ENCODE data around the gene TMEM43.

TMEM43 gene

DNA sequence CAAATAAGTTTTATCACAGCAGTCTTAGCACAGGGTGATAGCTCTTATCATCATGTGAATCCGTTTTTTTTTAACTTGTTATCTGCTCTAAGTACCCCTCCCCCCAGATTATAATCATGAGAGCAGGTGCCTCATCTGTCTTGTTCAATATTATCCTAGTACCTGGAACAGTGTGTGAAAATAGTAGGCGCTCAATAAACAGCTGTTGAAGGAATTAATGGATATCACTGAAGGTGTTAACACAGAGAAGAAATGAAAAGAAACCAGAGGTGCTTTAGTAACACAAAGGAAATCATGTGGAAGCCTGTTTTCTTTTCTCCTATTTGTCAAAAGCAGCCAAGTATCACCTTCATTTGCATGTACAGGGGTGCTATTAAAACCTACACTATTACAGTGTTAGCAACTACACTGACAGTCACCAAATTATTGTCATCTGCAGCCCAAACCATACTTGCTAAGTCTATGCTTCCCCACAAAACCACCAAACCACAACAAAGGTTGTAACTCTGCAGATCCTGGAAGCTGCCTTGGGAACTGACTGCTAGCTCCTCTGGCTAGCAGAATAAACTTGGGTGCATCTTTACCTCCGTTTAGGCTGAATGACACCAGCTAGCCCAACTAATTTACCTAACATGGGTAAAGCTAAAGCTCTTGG lies 50.7 kb downstream of the TMEM43 start:
- DNase-seq (ENCODE audit: low read depth in 2 of 2, low spot score in 1 of 2): peak in 1 of 2 donors; percentile 22

DNA sequence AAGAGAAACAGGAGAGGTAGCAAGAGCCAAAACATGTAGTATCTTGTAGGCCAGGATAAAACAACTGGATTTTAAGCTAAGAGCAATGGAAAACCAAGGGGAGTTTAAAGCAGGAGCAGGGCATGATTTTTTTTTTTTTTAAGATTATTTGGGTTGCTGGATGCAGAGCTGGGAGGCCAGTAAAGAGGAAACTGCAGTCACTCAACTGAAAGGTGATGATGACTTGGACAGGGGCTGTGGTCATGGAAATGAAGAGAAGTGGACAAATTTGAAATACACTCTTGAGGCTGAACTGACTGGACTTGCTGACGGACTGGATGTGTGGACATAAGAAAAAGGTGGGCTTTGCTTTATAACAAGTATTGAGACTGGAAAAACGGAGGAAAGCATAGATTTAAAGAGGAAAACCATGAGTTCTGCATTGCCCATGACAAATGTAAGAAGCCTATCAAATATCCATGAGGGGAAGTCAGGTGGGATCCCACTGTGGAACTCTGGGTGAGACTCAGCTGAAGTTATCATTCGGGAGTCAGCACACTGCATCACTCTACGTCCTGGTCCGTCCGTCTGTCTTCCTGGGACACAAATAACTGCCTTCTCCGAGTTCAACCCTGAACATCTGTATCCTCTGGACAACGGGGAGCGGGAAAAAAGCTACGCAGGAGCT lies 52.9 kb downstream of the TMEM43 start:
- DNase-seq (ENCODE audit: low read depth in 2 of 2, low spot score in 1 of 2): no peak

DNA sequence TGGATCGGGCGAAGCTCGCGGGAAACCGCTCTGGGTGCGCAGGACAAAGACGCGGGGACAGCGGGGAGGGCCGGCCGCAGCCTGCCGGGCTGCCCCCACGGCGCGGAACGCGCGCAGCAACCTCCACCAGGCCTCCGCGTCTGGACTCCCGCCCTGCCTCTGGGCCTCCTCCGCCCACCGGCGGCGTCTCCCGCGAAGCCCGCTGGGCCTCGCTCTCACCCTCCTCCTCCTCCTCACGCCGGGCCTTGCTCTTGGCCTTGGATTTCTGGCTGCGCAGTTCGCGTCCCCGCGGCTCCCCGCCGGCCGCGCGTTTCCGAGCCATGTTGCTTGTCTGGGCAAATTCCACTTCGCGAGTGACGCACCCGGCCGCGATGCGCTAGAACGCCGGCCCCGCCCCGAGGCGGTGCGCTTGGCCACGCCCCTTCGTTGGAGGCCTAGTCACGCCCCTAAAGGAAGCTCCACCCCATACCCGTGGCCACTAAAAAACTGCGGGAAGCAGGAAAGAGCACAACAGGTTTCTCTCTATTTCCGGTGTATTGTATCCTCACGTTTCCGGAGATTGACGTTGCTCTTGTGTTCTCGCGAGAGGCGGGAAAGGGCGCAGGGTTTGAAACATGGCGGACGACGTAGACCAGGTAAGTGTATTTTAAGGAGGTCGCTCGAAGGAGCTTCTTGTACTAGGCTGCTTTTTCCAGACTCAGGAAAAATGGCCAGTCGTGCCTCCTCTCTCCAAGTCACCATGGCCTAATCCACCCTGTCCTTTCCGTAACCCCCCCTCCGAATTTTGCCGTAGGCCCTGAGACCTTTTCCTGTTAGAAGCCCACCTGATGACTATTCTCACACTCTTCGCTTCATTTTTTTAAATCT lies 53.6 kb downstream of the TMEM43 start, which contains the start of the genes LSM3 and XPC:
Gene LSM3 (plus strand): TSS at position 571 of the 867 bp plus-strand sequence. CDS start 44 bp downstream, at position 615.
Gene XPC (minus strand): TSS at position 355 of the 867 bp plus-strand sequence. CDS start 33 bp downstream, at position 322.
- DNase-seq (ENCODE audit: low read depth in 2 of 2, low spot score in 1 of 2): peak; percentile 95 to 96

DNA sequence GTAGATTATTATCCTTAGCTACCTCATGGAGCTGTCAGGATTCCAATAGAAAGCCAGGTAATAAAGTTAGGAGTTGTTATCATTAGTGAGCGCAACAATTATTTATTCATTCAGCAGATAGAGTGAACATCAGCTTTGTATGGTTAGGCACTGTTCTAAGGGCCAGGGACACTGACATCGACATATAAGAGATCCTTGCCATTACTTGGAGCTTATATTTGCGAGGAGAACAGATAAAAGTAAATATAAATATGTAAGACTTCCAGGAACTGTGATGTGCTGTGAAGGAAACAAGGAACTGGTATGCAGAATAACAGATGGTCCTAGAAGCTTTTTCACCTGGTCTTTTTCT lies 54.2 kb downstream of the TMEM43 start:
- DNase-seq (ENCODE audit: low read depth in 2 of 2, low spot score in 1 of 2): no peak

DNA sequence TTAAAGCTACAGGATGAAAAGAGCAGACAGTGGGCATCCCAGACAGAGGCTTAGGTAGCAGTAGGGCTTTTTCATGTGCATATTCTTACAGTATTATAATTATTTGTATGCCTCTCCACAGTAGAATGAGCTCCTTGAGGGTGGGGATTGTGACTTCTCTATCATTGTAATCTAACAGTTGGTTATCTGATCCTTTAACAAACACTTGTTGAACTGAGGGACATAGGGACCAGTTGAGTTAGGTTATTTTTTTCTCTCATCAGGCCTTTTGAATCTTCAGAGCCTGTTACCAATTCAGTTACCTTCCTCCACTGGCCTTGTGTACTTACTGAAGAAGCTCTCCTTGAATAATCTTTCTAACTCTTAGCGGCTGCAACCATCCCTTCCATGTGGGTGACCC lies 54.9 kb downstream of the TMEM43 start:
- no peak for DNase-seq (ENCODE audit: low read depth in 2 of 2, low spot score in 1 of 2)

DNA sequence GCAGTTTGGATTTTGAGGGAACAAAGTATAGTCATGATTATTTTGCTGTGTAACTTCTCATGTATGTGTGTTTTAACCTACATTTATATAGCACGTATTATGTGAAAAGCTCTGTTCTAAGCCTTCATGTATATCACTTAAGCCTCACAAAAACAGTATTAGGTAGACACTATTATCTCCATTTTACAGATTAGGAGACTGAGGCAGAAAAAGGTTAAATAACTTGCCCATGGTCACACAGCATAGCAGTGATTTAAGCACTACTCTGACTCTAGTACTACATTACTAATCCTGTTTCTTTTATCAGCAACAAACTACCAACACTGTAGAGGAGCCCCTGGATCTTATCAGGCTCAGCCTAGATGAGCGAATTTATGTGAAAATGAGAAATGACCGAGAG lies 56.4 kb downstream of the TMEM43 start:
- DNase-seq (ENCODE audit: low read depth in 2 of 2, low spot score in 1 of 2): no peak

DNA sequence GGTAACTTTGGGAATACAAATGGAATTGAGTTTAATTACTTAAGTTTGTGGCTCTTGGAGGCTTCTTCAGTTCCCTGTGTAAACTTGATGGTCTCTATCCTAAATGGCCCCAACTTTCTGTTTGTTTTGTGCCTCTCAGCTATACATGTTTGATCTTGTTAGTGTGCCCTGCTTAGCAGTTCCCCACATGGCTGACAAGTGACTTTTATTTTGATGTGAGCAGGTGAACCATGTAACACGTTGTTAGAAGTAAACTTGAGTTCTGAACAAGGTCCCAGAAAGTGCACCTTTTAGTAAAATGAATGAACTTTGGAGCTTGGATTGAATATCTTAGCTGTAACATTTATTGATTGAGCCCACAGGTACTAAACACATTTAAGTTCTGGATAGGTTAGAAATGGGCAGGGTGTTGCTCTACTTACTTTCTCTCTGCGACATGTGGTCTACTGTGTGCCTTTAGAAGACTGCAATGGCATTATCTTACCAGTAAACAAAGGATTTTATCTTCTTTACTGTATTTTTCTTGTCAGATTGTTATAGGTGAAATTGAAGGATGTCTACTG lies 58.2 kb downstream of the TMEM43 start:
- no peak for DNase-seq (ENCODE audit: low read depth in 2 of 2, low spot score in 1 of 2)

DNA sequence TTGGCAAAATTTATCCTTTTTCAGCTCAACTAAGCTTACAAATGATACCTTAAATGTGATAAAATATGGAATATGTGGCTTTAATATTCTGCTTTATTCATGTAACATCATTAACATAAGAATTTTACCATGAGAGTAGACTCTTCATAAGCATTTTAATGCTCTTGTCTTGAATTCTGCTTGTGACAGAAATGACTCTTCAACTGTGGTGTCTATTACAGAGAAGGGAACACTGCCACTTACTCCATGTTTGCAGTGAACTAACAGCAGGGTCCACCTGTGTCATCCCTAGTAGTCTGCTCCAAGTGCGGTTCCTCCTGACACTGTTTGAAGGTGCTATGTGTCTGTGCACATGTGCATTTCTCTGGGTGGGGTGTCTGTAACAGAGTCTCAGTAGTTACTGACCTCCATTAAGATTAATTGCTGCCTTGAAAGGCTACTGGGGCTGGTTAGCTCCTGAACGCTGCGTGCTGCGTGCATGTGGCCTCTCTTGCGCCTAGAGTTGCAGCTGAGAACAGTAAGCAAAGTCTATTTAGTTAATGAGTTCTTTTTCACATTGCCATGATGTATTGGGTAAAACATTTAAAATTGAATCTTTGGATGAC lies 62.1 kb downstream of the TMEM43 start:
- no peak for DNase-seq (ENCODE audit: low read depth in 2 of 2, low spot score in 1 of 2)

DNA sequence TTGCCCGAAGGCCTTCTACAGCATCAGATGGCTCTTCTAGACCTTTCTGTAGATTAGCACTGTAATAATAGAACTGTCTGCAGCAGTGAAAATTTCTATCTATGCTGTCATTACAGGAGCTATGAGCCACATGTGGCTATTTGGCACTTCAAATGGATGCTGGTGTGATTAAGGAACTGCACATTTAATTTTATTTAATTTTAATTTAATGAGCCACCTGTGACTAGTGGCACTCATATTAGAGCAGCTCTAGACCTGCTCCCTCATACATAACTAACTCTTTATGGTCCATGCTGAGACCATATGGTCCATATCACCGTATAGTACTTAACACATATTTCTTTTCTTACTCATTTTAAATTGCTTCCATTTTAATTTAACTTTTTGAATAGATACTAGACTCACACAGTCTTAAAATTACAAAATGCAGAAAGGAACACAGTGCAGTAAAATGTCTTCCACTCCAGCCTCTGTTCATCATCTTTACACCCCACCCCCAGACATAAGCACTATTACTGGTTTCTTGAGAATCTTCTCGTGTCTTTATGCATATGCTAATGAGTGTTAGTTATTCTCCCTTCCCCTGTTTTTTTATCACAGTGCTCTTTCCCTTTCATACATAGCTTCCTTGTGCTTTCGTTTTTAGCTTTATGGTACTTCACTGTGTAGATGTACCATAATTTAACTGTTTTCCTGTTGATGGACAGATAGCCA lies 63.3 kb downstream of the TMEM43 start:
- no peak for DNase-seq (ENCODE audit: low read depth in 2 of 2, low spot score in 1 of 2)

Measured in stimulated activated CD8-positive, alpha-beta memory T cell treated with anti-CD3 and anti-CD28 coated beads, Interleukin-4, amount 100 ng/mL, for 1 hour (primary cell).